A673 (cell line): ENCODE results near the gene GCC2.

Experiments used
- CTCF ChIP-seq: fragments of 300-800, 200-600 bp; sonication (generic); conservative IDR thresholded peaks from 2 replicates; pipeline ENCODE4 v1.5.1; 2017; ENCODE audit warnings: low read depth, mild to moderate bottlenecking, antibody characterized with exemption, low read length, moderate library complexity, mixed read lengths
- EZH2 ChIP-seq: fragments of 200-600 bp; sonication (generic); IDR thresholded peaks from 2 replicates; pipeline ENCODE4 v1.6.1; 2017; ENCODE audit warnings: borderline replicate concordance, low read depth, mild to moderate bottlenecking, mixed read lengths, antibody characterized with exemption, low read length; ENCODE audit not compliant: poor library complexity, severe bottlenecking

- TF ChIP-seq EZH2 (no peak), CTCF (no peak)
Observed at GRCh38 chr2:108447947-108448677, 894 bp upstream of the GCC2 start.
